Upper lobe of right lung (tissue), 1 donor: ENCODE data around the gene RPS26. TPM values are rescaled to one million over a fixed set of nuclear protein-coding genes. Genes with fewer than 3 reads are reported as not detected.
A peak's percentile ranks its signal among the peaks of the same experiment; 100 is the strongest.

Source experiments
- ATAC-seq: fragments of 200-7000 bp; cut with Tn5 transposase; one replicate; pipeline ENCODE4 v1.9.1; 2020; ENCODE audit warnings: mild to moderate bottlenecking, moderate library complexity
- DNase-seq: peaks from one replicate; pipeline ENCODE4 v3.0.0-alpha.2; 2020
- H3K27ac ChIP-seq: fragments of 200-600 bp; one replicate; pipeline ENCODE4 v1.8.0; 2022
- H3K27me3 ChIP-seq: fragments of 200-600 bp; one replicate; pipeline ENCODE4 v1.8.0; 2022; ENCODE audit warnings: mild to moderate bottlenecking
- H3K36me3 ChIP-seq: fragments of 200-600 bp; one replicate; pipeline ENCODE4 v1.8.0; 2022
- H3K4me1 ChIP-seq: fragments of 200-600 bp; one replicate; pipeline ENCODE4 v1.8.0; 2022
- H3K4me3 ChIP-seq: fragments of 200-600 bp; one replicate; pipeline ENCODE4 v1.8.0; 2022; ENCODE audit warnings: mild to moderate bottlenecking
- H3K9me3 ChIP-seq: fragments of 200-600 bp; one replicate; pipeline ENCODE4 v1.8.0; 2022
- CTCF ChIP-seq: fragments of 200-600 bp; IDR thresholded peaks from one replicate; pipeline ENCODE4 v1.8.0; 2022; ENCODE audit warnings: antibody characterized with exemption
- intact Hi-C: fragments of 100-400 bp; cut with DNase I; formaldehyde crosslinking; loops from one replicate; pipeline ENCODE4 v1.11.0; 2022
- total RNA-seq: library from RNA; stranded (reverse); fragmentation: NEBNext Ultra II Directional; extraction: Animal tissue kit (Norgen Biotek cat#: 25700); gene quantifications from one replicate; pipeline ENCODE4 v1.2.1, GENCODE V29; 2021
- donor health status: DM: no; HTN: yes; CAD: no; lungs with severe emphysema.

RPS26 gene
- total RNA-seq, 1 donor from 2014 or later: 55.4 TPM

- intact Hi-C loops: no loop called here
- Histone ChIP-seq H3K27me3 (peaks cover 12% of the 10 kb centered on the region), H3K36me3 (no peaks in the 10 kb centered on the region), H3K27ac (no peak overlapping the region), H3K9me3 (no peaks in the 10 kb centered on the region), H3K4me1 (peaks cover 11% of the 10 kb centered on the region), H3K4me3 (no peak overlapping the region)
- ATAC-seq (no peak), DNase-seq (no peak)
- TF ChIP-seq CTCF: no peak
Measured at GRCh38 chr12:56082967-56083366, 41.2 kb downstream of the RPS26 start.

GRCh38 chr12:56084958-56085543 lies 43.3 kb downstream of the RPS26 start:
- ATAC-seq (peak; percentile 3), DNase-seq (no peak)
- Histone ChIP-seq H3K9me3 (no peaks in the 10 kb centered on the region), H3K4me1 (peaks cover 11% of the 10 kb centered on the region), H3K27me3 (peaks cover 11% of the 10 kb centered on the region), H3K27ac (no peak overlapping the region), H3K4me3 (no peak overlapping the region), H3K36me3 (no peaks in the 10 kb centered on the region)
- peak; percentile 41 for TF ChIP-seq CTCF
- intact Hi-C loops: no loop called here

- peaks cover 1% of the 10 kb centered on the region for H3K27me3 ChIP-seq
- peaks cover 7% of the 10 kb centered on the region for H3K4me1 ChIP-seq
- H3K4me3 ChIP-seq: no peak overlapping the region
- TF ChIP-seq CTCF: no peak
- ATAC-seq (peak; percentile 44), DNase-seq (no peak)
- intact Hi-C loops: no loop called here
- H3K27ac ChIP-seq: no peak overlapping the region
- H3K36me3 ChIP-seq: no peaks in the 10 kb centered on the region
- H3K9me3 ChIP-seq: no peaks in the 10 kb centered on the region
Measured at GRCh38 chr12:56086096-56086495, 44.4 kb downstream of the RPS26 start.

GRCh38 chr12:56086608-56087007 lies 44.9 kb downstream of the RPS26 start:
- Histone ChIP-seq H3K27ac (no peak overlapping the region), H3K27me3 (no peaks in the 10 kb centered on the region), H3K36me3 (no peaks in the 10 kb centered on the region), H3K9me3 (no peaks in the 10 kb centered on the region), H3K4me1 (peaks cover 7% of the 10 kb centered on the region), H3K4me3 (no peak overlapping the region)
- no peak for TF ChIP-seq CTCF
- intact Hi-C loops: no loop called here
- ATAC-seq: no peak
- no peak for DNase-seq

- peak; percentile 97 for ATAC-seq
- peak overlapping the region; percentile 72 for H3K27ac ChIP-seq
- peaks cover 7% of the 10 kb centered on the region for H3K4me1 ChIP-seq
- peak; percentile 96 for DNase-seq
- H3K36me3 ChIP-seq: no peaks in the 10 kb centered on the region
- no peaks in the 10 kb centered on the region for H3K27me3 ChIP-seq
- no peak for TF ChIP-seq CTCF
- intact Hi-C loops: no loop called here
- H3K4me3 ChIP-seq: no peak overlapping the region
- no peaks in the 10 kb centered on the region for H3K9me3 ChIP-seq
Measured at GRCh38 chr12:56087220-56087619, 45.5 kb downstream of the RPS26 start.

Other genes with a start within 250 kb of the RPS26 start
- gene SARNP, start 224.2 kb upstream of the RPS26 start, total RNA-seq: 43.6 TPM
- 49.2 TPM for gene ORMDL2, start 223.9 kb upstream of the RPS26 start, total RNA-seq
- 42.7 TPM for gene DNAJC14, start 212.3 kb upstream of the RPS26 start, total RNA-seq
- 30.2 TPM for gene MMP19, start 199.0 kb upstream of the RPS26 start, total RNA-seq
- gene PYM1, start 114.0 kb upstream of the RPS26 start, total RNA-seq: 29.1 TPM
- 29.0 TPM for gene DGKA, start 110.8 kb upstream of the RPS26 start, total RNA-seq
- 4.9 TPM for gene PMEL, start 75.9 kb upstream of the RPS26 start, total RNA-seq
- gene CDK2, start 75.1 kb upstream of the RPS26 start, total RNA-seq: 28.0 TPM
- gene RAB5B, start 67.8 kb upstream of the RPS26 start, total RNA-seq: 150 TPM
- 20.3 TPM for gene SUOX, start 44.6 kb upstream of the RPS26 start, total RNA-seq
- gene IKZF4, start 20.9 kb upstream of the RPS26 start, total RNA-seq: 10.5 TPM
- 60.7 TPM for gene ERBB3, start 38.2 kb downstream of the RPS26 start, total RNA-seq
- 71.4 TPM for gene PA2G4, start 62.6 kb downstream of the RPS26 start, total RNA-seq
- 2,726 TPM for gene RPL41, start 74.7 kb downstream of the RPS26 start, total RNA-seq
- gene ZC3H10, start 76.3 kb downstream of the RPS26 start, total RNA-seq: 8.4 TPM
- 101 TPM for gene ESYT1, start 86.3 kb downstream of the RPS26 start, total RNA-seq
- 19.5 TPM for gene MYL6B, start 110.7 kb downstream of the RPS26 start, total RNA-seq
- 1,254 TPM for gene MYL6, start 116.4 kb downstream of the RPS26 start, total RNA-seq
- gene SMARCC2, start 147.6 kb downstream of the RPS26 start, total RNA-seq: 117 TPM
- gene RNF41, start 180.0 kb downstream of the RPS26 start, total RNA-seq: 51.6 TPM
- gene NABP2, start 182.4 kb downstream of the RPS26 start, total RNA-seq: 19.8 TPM
- 0.87 TPM for gene SLC39A5, start 188.1 kb downstream of the RPS26 start, total RNA-seq
- gene ANKRD52, start 216.5 kb downstream of the RPS26 start, total RNA-seq: 28.0 TPM
- gene COQ10A, start 225.0 kb downstream of the RPS26 start, total RNA-seq: 12.0 TPM